WTC11 (cell line): ENCODE data around the gene SMC1B.

Experiments used
- ATF3 ChIP-seq: sonication (generic); formaldehyde crosslinking; conservative IDR thresholded peaks from 2 replicates; pipeline ENCODE4 v1.8.1; 2022; ENCODE audit warnings: mild to moderate bottlenecking, missing genetic modification reagents
- ATF6 ChIP-seq: sonication (generic); formaldehyde crosslinking; IDR thresholded peaks from 2 replicates; pipeline ENCODE4 v1.8.1; 2023; ENCODE audit warnings: mild to moderate bottlenecking, missing genetic modification reagents
- CREM ChIP-seq: sonication (generic); formaldehyde crosslinking; IDR thresholded peaks from 2 replicates; pipeline ENCODE4 v1.8.1; 2022; ENCODE audit warnings: mild to moderate bottlenecking, missing genetic modification reagents, moderate library complexity
- CTCF ChIP-seq: fragments of 200-600 bp; IDR thresholded peaks from 2 replicates; pipeline ENCODE4 v1.8.0; 2022; ENCODE audit warnings: antibody characterized with exemption
- FOXJ3 ChIP-seq: sonication (generic); formaldehyde crosslinking; IDR thresholded peaks from 2 replicates; pipeline ENCODE4 v1.9.0; 2021; ENCODE audit warnings: missing genetic modification reagents, mild to moderate bottlenecking, borderline replicate concordance
- FOXK1 ChIP-seq: sonication (generic); formaldehyde crosslinking; IDR thresholded peaks from 2 replicates; pipeline ENCODE4 v1.8.0; 2022; ENCODE audit warnings: mild to moderate bottlenecking, moderate library complexity, missing genetic modification reagents
- IRF2 ChIP-seq: sonication (generic); formaldehyde crosslinking; IDR thresholded peaks from 2 replicates; pipeline ENCODE4 v1.8.0; 2022; ENCODE audit warnings: low read depth, missing genetic modification reagents, borderline replicate concordance
- SMAD3 ChIP-seq: sonication (generic); formaldehyde crosslinking; IDR thresholded peaks from 2 replicates; pipeline ENCODE4 v1.8.0; 2022; ENCODE audit warnings: missing genetic modification reagents, mild to moderate bottlenecking, borderline replicate concordance
- TCF7 ChIP-seq: sonication (generic); formaldehyde crosslinking; IDR thresholded peaks from 2 replicates; pipeline ENCODE4 v1.8.0; 2022; ENCODE audit warnings: mild to moderate bottlenecking, low read depth, missing genetic modification reagents, moderate library complexity
- TEAD4 ChIP-seq: sonication (generic); formaldehyde crosslinking; IDR thresholded peaks from 2 replicates; pipeline ENCODE4 v1.8.0; 2022; ENCODE audit warnings: mild to moderate bottlenecking, missing genetic modification reagents
- USF1 ChIP-seq: sonication (generic); formaldehyde crosslinking; IDR thresholded peaks from 2 replicates; pipeline ENCODE4 v1.8.0; 2022; ENCODE audit warnings: mild to moderate bottlenecking, missing genetic modification reagents
- ZNF121 ChIP-seq: sonication (generic); formaldehyde crosslinking; IDR thresholded peaks from 2 replicates; pipeline ENCODE4 v1.8.0; 2023; ENCODE audit warnings: missing genetic modification reagents
- ZNF263 ChIP-seq: sonication (generic); formaldehyde crosslinking; IDR thresholded peaks from 2 replicates; pipeline ENCODE4 v1.8.1; 2022; ENCODE audit warnings: low read depth, mild to moderate bottlenecking, moderate library complexity, missing genetic modification reagents
- ZNF281 ChIP-seq: sonication (generic); formaldehyde crosslinking; IDR thresholded peaks from 2 replicates; pipeline ENCODE4 v1.8.0; 2023; ENCODE audit warnings: mild to moderate bottlenecking, missing genetic modification reagents

- no peak for TF ChIP-seq SMAD3
- no peak for TF ChIP-seq CTCF
- no peak for TF ChIP-seq TEAD4 (CRISPR knock-in tag)
- TF ChIP-seq ZNF263 (CRISPR knock-in tag): no peak
- TF ChIP-seq IRF2: no peak
- no peak for TF ChIP-seq USF1 (CRISPR knock-in tag)
- TF ChIP-seq FOXK1 (CRISPR knock-in tag): no peak
- TF ChIP-seq FOXJ3 (CRISPR knock-in tag): no peak
- no peak for TF ChIP-seq ZNF281
- TF ChIP-seq ATF6: no peak
- no peak for TF ChIP-seq TCF7 (CRISPR knock-in tag)
- TF ChIP-seq ZNF121 (CRISPR knock-in tag): no peak
- TF ChIP-seq ATF3 (CRISPR knock-in tag): no peak
- no peak for TF ChIP-seq CREM (CRISPR knock-in tag)
Observed at GRCh38 chr22:45389546-45389945, 23.9 kb downstream of the SMC1B start.
